Measurements from ENCODE around the gene SLC39A6. TPM values are rescaled to one million over a fixed set of nuclear protein-coding genes. Genes with fewer than 3 reads are reported as not detected.

SLC39A6 gene
- total RNA-seq (10 to 100 TPM; 30.5 to 79.1 (median 39.5) TPM), polyA plus RNA-seq (10 to 100 TPM in 1 of 3 donors, 1 to 10 TPM in 2; 4.3 to 54.2 (median 6.1) TPM)
- long read RNA-seq, donor 1, transcript SLC39A6-201 (10 exons, 3,543 nt), result major isoform, 9 of 55 reads
- long read RNA-seq, donor 1, partial matches to known transcripts, result 46 of 55 reads
- long read RNA-seq, donor 1, other reads (novel, unspliced or antisense), result 0 of 55 reads
- long read RNA-seq, donor 2, partial matches to known transcripts, result 72 of 80 reads
- long read RNA-seq, donor 2, other reads (novel, unspliced or antisense), result 0 of 80 reads
- long read RNA-seq, donor 3, transcript SLC39A6-201 (10 exons, 3,543 nt), result major isoform, 8 of 12 reads
- long read RNA-seq, donor 3, partial matches to known transcripts, result 0 of 12 reads
- long read RNA-seq, donor 3, other reads (novel, unspliced or antisense), result 0 of 12 reads
- long read RNA-seq, donor 4, transcript SLC39A6-201 (10 exons, 3,543 nt), result major isoform, 7 of 19 reads
- long read RNA-seq, donor 4, partial matches to known transcripts, result 8 of 19 reads
- long read RNA-seq, donor 4, other reads (novel, unspliced or antisense), result 3 of 19 reads
- long read RNA-seq, donor 5, transcript SLC39A6-204 (10 exons, 3,003 nt), result minor isoform, 15 of 68 reads
- long read RNA-seq, donor 5, transcript SLC39A6-201 (10 exons, 3,543 nt), result major isoform, 48 of 68 reads
- long read RNA-seq, donor 5, partial matches to known transcripts, result 3 of 68 reads
- long read RNA-seq, donor 5, other reads (novel, unspliced or antisense), result 2 of 68 reads
- long read RNA-seq, donor 6, partial matches to known transcripts, result 5 of 10 reads
- long read RNA-seq, donor 6, other reads (novel, unspliced or antisense), result 2 of 10 reads
- long read RNA-seq, donor 7, partial matches to known transcripts, result 16 of 19 reads
- long read RNA-seq, donor 7, other reads (novel, unspliced or antisense), result 0 of 19 reads
- long read RNA-seq, donor 8, transcript SLC39A6-201 (10 exons, 3,543 nt), result major isoform, 13 of 57 reads
- long read RNA-seq, donor 8, partial matches to known transcripts, result 40 of 57 reads
- long read RNA-seq, donor 8, other reads (novel, unspliced or antisense), result 0 of 57 reads
- long read RNA-seq, donor 9, partial matches to known transcripts, result 0 of 14 reads
- long read RNA-seq, donor 9, other reads (novel, unspliced or antisense), result 9 of 14 reads
- long read RNA-seq, donor 10, partial matches to known transcripts, result 22 of 26 reads
- long read RNA-seq, donor 10, other reads (novel, unspliced or antisense), result 0 of 26 reads

GRCh38 chr18:36129300-36130038 lies at the start of gene SLC39A6, which contains the start of gene ELP2:
Gene SLC39A6, minus strand, starts transcription at chr18:36129340. Its CDS starts 2,333 bp downstream, at chr18:36127007.
Gene ELP2, plus strand, starts transcription at chr18:36129899. Its CDS starts 35 bp downstream, at chr18:36129934.
- Histone ChIP-seq H3K27ac (peak within 1 kb of the TSS; percentile 93 to 100 (median 97)), H3K9me3 (replicated peaks in 1 of 3) (no peaks in the 10 kb centered on the region), H3K36me3 (replicated peaks in 1 of 2) (peaks cover 0 to 4% of the 10 kb centered on the region in 2 donors), H3K4me1 (replicated peaks in 1 of 2) (peaks cover 9 to 27% of the 10 kb centered on the region in 2 donors), H3K27me3 (no peaks in the 10 kb centered on the region), H3K4me3 (peak within 1 kb of the TSS; percentile 48 to 90 (median 86))
- TF ChIP-seq POLR2A (IDR thresholded peaks at IDR 0.05) (peak; percentile 76 to 79), CTCF (IDR thresholded peaks at IDR 0.05) (peak in 1 of 6 experiments; percentile 19)
- peak; percentile 95 to 99 (median 98) for DNase-seq
- 0 to 1% (median 0%) methylated on average over 11 to 69 of the region's 69 CpGs; no CpG with 5 or more reads in 1 of the 4 donors for WGBS, 4 donors
- intact Hi-C loops (cut with DNase I), result no loop called here

GRCh38 chr18:36177913-36178312 lies 48.8 kb upstream of the SLC39A6 start:
- Histone ChIP-seq H3K4me3 (no peak overlapping the region), H3K36me3 (replicated peaks in 1 of 2) (peaks cover 0 to 25% of the 10 kb centered on the region in 2 donors), H3K27ac (no peak overlapping the region), H3K4me1 (replicated peaks in 1 of 2) (peaks cover 0 to 14% of the 10 kb centered on the region in 2 donors), H3K9me3 (replicated peaks in 1 of 3) (no peaks in the 10 kb centered on the region), H3K27me3 (no peaks in the 10 kb centered on the region)
- TF ChIP-seq CTCF (IDR thresholded peaks at IDR 0.05) (no peak), POLR2A (IDR thresholded peaks at IDR 0.05) (no peak)
- intact Hi-C loops (cut with DNase I), result no loop called here
- DNase-seq, result no peak
- WGBS, 4 donors, result 57 to 65% (median 62%) methylated on average over 3 of the region's 3 CpGs

GRCh38 chr18:36176711-36177110 lies 47.6 kb upstream of the SLC39A6 start:
- H3K36me3 ChIP-seq (replicated peaks in 1 of 2), result peaks cover 0 to 37% of the 10 kb centered on the region in 2 donors
- no peak for DNase-seq
- 89 to 96% (median 91%) methylated on average over 9 of the region's 9 CpGs for WGBS, 4 donors
- intact Hi-C loops (cut with DNase I), result no loop called here
- H3K4me1 ChIP-seq (replicated peaks in 1 of 2), result peaks cover 0 to 14% of the 10 kb centered on the region in 2 donors
- no peak for TF ChIP-seq POLR2A (IDR thresholded peaks at IDR 0.05)
- TF ChIP-seq CTCF (IDR thresholded peaks at IDR 0.05), result no peak
- H3K4me3 ChIP-seq, result no peak overlapping the region
- H3K9me3 ChIP-seq (replicated peaks in 1 of 3), result no peaks in the 10 kb centered on the region
- H3K27ac ChIP-seq, result no peak overlapping the region
- H3K27me3 ChIP-seq, result no peaks in the 10 kb centered on the region

All from adrenal gland (tissue), 19 donors.